K562 (cell line): ENCODE results near the gene LRRTM1. TPM values are rescaled to one million over a fixed set of nuclear protein-coding genes. Genes with fewer than 3 reads are reported as not detected.

Experiments
- ATAC-seq: fragments of 200-7000 bp; cut with Tn5 transposase; 3 replicates; pipeline ENCODE4 v1.9.1; 2020; ENCODE audit warnings: moderate library complexity
- BruUV-seq: library from RNA; stranded (reverse); fragments of 400-500 nt; replicated peaks from 2 replicates; lab custom pipeline; 2021; lab: Mats Ljungman, UMichigan
- CTCF ChIA-PET: fragments of 300-600 bp; formaldehyde crosslinking; extraction: SDS; loops from one replicate; lab custom pipeline; 2021; ENCODE audit warnings: low intra/inter-chr PET ratio; lab: Yijun Ruan, JAX
- POLR2A ChIA-PET: fragments of 300-600, 350-650 bp; sonication (Branson Sonifier 250); formaldehyde crosslinking; extraction: SDS; loops from one replicate; lab custom pipeline; 2021; ENCODE audit warnings: antibody characterized with exemption, inconsistent platforms; lab: Yijun Ruan, JAX
- DNase-seq, 4 experiments: peaks; one replicate each; pipeline versions ENCODE4 v3.0.0 to v3.0.0-alpha.2; 2011 to 2018; ENCODE audit warnings: low spot score in 3 of 4, mixed read lengths in 3 of 4; ENCODE audit errors: extremely low read depth in 1 of 4
- FAIRE-seq: peaks from 2 replicates; lab custom pipeline; 2011; peaks lifted over from hg19 to GRCh38; lab: Jason Lieb, UNC
- H2AFZ ChIP-seq: 2 replicates; pipeline ENCODE4 v1.6.0; 2011; ENCODE audit warnings: low read depth, low read length, control low read depth, inconsistent platforms
- H3K27ac ChIP-seq: fragments of 200-600 bp; 3 replicates; pipeline ENCODE4 v1.8.0; 2011; ENCODE audit warnings: low read depth, mild to moderate bottlenecking, control low read depth, inconsistent platforms, low read length, moderate library complexity, mixed read lengths; ENCODE audit errors: extremely low read depth
- H3K27me3 ChIP-seq, 2 experiments: fragments of 300-600 bp in 1 of 2; 2 replicates in 1 of 2; 3 replicates in 1 of 2; pipeline versions ENCODE4 v1.6.0 to v1.8.0; 2011; ENCODE audit warnings: inconsistent platforms in 2 of 2, low read length in 2 of 2, mild to moderate bottlenecking in 1 of 2, mixed read lengths in 1 of 2, moderate library complexity in 1 of 2; ENCODE audit not compliant: control insufficient read depth in 2 of 2, insufficient read depth in 2 of 2
- H3K36me3 ChIP-seq: fragments of 300-600 bp; 3 replicates; pipeline ENCODE4 v1.8.0; 2011; ENCODE audit warnings: mild to moderate bottlenecking, low read length, inconsistent platforms; ENCODE audit not compliant: control insufficient read depth, insufficient read depth
- H3K4me1 ChIP-seq, 2 experiments: fragments of 200-600 bp in 1 of 2; replicated peaks in 1 of 2; 2 replicates in 1 of 2; 3 replicates in 1 of 2; pipeline versions ENCODE4 v1.5.1 to v1.8.0; 2011; ENCODE audit warnings: inconsistent platforms in 2 of 2, low read length in 2 of 2, mild to moderate bottlenecking in 1 of 2, mixed read lengths in 1 of 2, moderate library complexity in 1 of 2; ENCODE audit not compliant: control insufficient read depth in 2 of 2, insufficient read depth in 2 of 2
- H3K4me2 ChIP-seq: 2 replicates; pipeline ENCODE4 v1.6.1; 2011; ENCODE audit warnings: low read length, control low read depth, inconsistent platforms, mixed read lengths; ENCODE audit not compliant: insufficient read depth
- H3K4me3 ChIP-seq: fragments of 200-600 bp; sonication (generic), shearing (Covaris generic); 2 replicates; pipeline ENCODE4 v1.5.1; 2016; ENCODE audit warnings: control low read depth, inconsistent platforms
- H3K79me2 ChIP-seq: fragments of 200-600 bp; 3 replicates; pipeline ENCODE4 v1.8.0; 2011; ENCODE audit warnings: low read length, inconsistent platforms; ENCODE audit not compliant: control insufficient read depth, insufficient read depth
- H3K9ac ChIP-seq, 2 experiments: 2 replicates each; pipeline versions ENCODE4 v1.6.0 to v1.6.1; 2011; ENCODE audit warnings: low read depth in 2 of 2, low read length in 2 of 2, control low read depth in 1 of 2, inconsistent platforms in 1 of 2, mild to moderate bottlenecking in 1 of 2, mixed read lengths in 1 of 2; ENCODE audit not compliant: insufficient read depth in 1 of 2
- H3K9me1 ChIP-seq: one replicate; pipeline ENCODE4 v1.6.0; 2011; ENCODE audit warnings: inconsistent platforms, mild to moderate bottlenecking, low read length, moderate library complexity; ENCODE audit not compliant: control insufficient read depth, insufficient read depth
- H3K9me3 ChIP-seq: replicated peaks from 2 replicates; pipeline ENCODE4 v1.5.1; 2011; ENCODE audit warnings: low read depth, low read length, inconsistent platforms; ENCODE audit not compliant: control insufficient read depth, insufficient read depth
- H4K20me1 ChIP-seq: replicated peaks from 2 replicates; pipeline ENCODE4 v1.6.1; 2011; ENCODE audit warnings: low read length, inconsistent platforms, mixed read lengths; ENCODE audit not compliant: control insufficient read depth, insufficient read depth
- AFF4 ChIP-seq: sonication (generic); formaldehyde crosslinking; IDR thresholded peaks from 2 replicates; pipeline ENCODE4 v1.8.0; 2023; ENCODE audit warnings: mild to moderate bottlenecking, missing genetic modification reagents
- L3MBTL2 ChIP-seq: fragments of 450-650 bp; IDR thresholded peaks from 2 replicates; pipeline ENCODE4 v1.6.1; 2016; ENCODE audit warnings: mild to moderate bottlenecking, moderate library complexity
- MEIS2 ChIP-seq: fragments of 450-650 bp; IDR thresholded peaks from 2 replicates; pipeline ENCODE4 v1.6.1; 2014; ENCODE audit warnings: mild to moderate bottlenecking; ENCODE audit not compliant: partially characterized antibody
- YBX1 ChIP-seq: fragments of 450-650 bp; IDR thresholded peaks from 2 replicates; pipeline ENCODE4 v1.7.1; 2016; ENCODE audit warnings: mild to moderate bottlenecking
- WGBS: fragments of 100-300 bp; shearing (Covaris generic); methylation state at CpG from one replicate; pipeline ENCODE4 v1.1.6; 2016; ENCODE audit warnings: low coverage, mixed read lengths; ENCODE audit not compliant: insufficient coverage; ENCODE audit errors: missing lambda C conversion rate; 5-methylcytosine and 5-hydroxymethylcytosine counted together
- in situ Hi-C: fragments of 300-500 bp; cut with MboI; formaldehyde crosslinking; loops from 4 replicates; pipeline ENCODE4 v1.15.0; 2018; ENCODE audit warnings: inconsistent platforms, mixed read lengths
- intact Hi-C: fragments of 100-400 bp; cut with micrococcal nuclease; formaldehyde crosslinking; loops from 2 replicates; pipeline ENCODE4 v1.14.2; 2022
- polyA plus RNA-seq, 8 experiments: library from polyadenylated mRNA; depleted of rRNA in 4 of 8; stranded (reverse) in 5 of 8; unstranded in 3 of 8; fragments of >200 nt; fragmentation: Nextera tagmentation in 2 of 8; fragmentation: Illumina TruSeq in 1 of 8; extraction: Ambion mirVana in 2 of 8; extraction: Trizol in 1 of 8; gene quantifications; 2 replicates each; pipeline versions ENCODE4 v1.2.1 to v1.2.3, GENCODE V29; 2011 to 2014; ENCODE audit warnings: inconsistent platforms in 1 of 8, missing spikeins in 1 of 8
- total RNA-seq, 7 experiments: library from RNA; depleted of rRNA in 6 of 7; stranded (reverse); fragments of >200 nt in 6 of 7; fragmentation: Illumina TruSeq in 2 of 7; extraction: Trizol in 2 of 7; gene quantifications; 2 replicates each; pipeline versions ENCODE4 v1.2.1 to v1.2.3, GENCODE V29; 2011 to 2021; ENCODE audit warnings: low replicate concordance in 1 of 7
- TF ChIP-seq, protein P1 (sequence below): fragments of 200-400 bp; formaldehyde crosslinking; IDR thresholded peaks from 2 replicates; pipeline ENCODE4 v1.6.1; 2017; ENCODE audit warnings: mild to moderate bottlenecking, low read depth, low read length, moderate library complexity

The LRRTM1 gene
- total and polyA plus RNA-seq, 9 of the 15 experiments (the other 6 are each of a cell fraction or from before 2014, with no cell fraction given), result 0.07 to 0.33 (median 0.11) TPM; not detected in 6

DNA sequence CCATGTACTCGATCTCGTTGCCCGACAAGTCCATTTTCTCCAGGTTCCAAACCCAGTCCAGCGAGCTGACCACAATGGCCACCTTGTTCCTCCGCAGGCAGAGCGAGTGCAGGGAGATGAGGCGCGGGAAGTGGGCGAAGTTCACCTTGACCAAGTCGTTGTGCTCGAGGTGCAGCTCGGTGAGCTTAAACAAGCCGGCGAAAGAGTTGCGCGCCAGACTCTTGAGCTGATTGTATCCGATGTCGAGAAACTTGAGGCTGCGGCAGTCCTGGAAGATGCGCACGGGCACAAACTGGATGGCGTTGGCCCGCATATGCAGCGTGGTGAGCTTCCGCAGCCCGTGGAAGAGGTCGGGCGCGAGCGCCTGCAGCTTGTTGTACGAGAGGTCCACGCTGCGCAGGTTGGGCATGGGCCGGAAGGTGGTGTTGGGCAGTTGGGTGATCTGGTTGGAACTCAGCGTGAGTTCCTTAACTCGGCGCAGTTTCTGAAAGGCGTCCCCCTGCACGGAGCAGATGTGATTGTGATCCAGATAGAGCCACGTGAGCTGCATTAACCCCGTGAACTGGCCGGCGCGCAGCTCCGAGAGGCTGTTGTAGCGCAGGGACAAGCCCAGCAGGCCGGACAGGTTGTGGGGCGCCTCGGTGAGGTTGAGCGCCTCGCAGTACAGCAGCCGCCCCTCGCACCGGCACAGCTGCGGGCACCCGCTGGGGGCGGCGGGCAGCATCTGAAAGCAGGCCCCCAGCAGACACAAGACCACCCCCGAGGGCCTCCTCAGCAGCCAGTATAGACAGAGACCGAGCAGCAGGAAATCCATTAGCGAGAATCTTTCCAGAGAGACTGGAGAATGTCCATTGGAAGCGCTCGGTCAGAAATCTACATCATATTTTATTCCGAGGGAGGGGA is 1.3 kb downstream of the LRRTM1 start:
- no peaks in the 10 kb centered on the region for H4K20me1 ChIP-seq
- peak; percentile 41 for ATAC-seq
- BruUV-seq, result no TSS peak
- 0 out of 4 replicates have a peak overlapping the region, but pooled peaks of 1 of the 2 experiments have one; percentile 42 for H3K9ac ChIP-seq
- H3K27ac ChIP-seq, result no peak overlapping the region
- H3K4me3 ChIP-seq, result no peak overlapping the region
- H2AFZ ChIP-seq, result no peak overlapping the region; the same call in 1 of the 2 replicates
- no peaks in the 10 kb centered on the region for H3K36me3 ChIP-seq
- 9% methylated on average over 62 of the region's 64 CpGs for WGBS
- peaks cover 22 to 24% of the 10 kb centered on the region in 2 experiments for H3K27me3 ChIP-seq
- intact Hi-C loops, result no loop called here
- peak in 1 of 4 experiments; percentile 8 for DNase-seq
- ChIA-PET CTCF (no interaction called here), POLR2A (interaction anchor here (0.6 kb wide), 1 partner anchor 225 kb away, joined by 3 read pairs; no protein-coding TSS in a partner anchor)
- no peaks in the 10 kb centered on the region for H3K9me3 ChIP-seq
- H3K4me1 ChIP-seq, result peaks cover 0 to 23% of the 10 kb centered on the region in 2 experiments; a peak in 2 of 5 replicates
- no peaks in the 10 kb centered on the region for H3K79me2 ChIP-seq
- in situ Hi-C loops, result no loop called here
- no peak for FAIRE-seq
- H3K4me2 ChIP-seq, result no peak overlapping the region
- no peaks in the 10 kb centered on the region for H3K9me1 ChIP-seq
- TF ChIP-seq, protein P1, sequence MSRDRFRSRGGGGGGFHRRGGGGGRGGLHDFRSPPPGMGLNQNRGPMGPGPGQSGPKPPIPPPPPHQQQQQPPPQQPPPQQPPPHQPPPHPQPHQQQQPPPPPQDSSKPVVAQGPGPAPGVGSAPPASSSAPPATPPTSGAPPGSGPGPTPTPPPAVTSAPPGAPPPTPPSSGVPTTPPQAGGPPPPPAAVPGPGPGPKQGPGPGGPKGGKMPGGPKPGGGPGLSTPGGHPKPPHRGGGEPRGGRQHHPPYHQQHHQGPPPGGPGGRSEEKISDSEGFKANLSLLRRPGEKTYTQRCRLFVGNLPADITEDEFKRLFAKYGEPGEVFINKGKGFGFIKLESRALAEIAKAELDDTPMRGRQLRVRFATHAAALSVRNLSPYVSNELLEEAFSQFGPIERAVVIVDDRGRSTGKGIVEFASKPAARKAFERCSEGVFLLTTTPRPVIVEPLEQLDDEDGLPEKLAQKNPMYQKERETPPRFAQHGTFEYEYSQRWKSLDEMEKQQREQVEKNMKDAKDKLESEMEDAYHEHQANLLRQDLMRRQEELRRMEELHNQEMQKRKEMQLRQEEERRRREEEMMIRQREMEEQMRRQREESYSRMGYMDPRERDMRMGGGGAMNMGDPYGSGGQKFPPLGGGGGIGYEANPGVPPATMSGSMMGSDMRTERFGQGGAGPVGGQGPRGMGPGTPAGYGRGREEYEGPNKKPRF, result no peak
- TF ChIP-seq AFF4 (CRISPR knock-in tag) (no peak), MEIS2 (no peak), YBX1 (no peak), L3MBTL2 (0 out of 2 replicates have a peak, but pooled peaks have one; percentile 4)
